Uterus (tissue), 2 donors: Measurements from ENCODE around the gene PLEKHH1.
A peak's percentile ranks its signal among the peaks of the same experiment; 100 is the strongest.

Source experiments
- CTCF ChIP-seq, 4 experiments: fragments of 200-600 bp in 2 of 4; fragments of 450-650 bp in 2 of 4; sonication (generic) in 2 of 4; IDR thresholded peaks; one replicate each; pipeline ENCODE4 v1.5.1; 2016 to 2019; ENCODE audit warnings: antibody characterized with exemption in 4 of 4, mild to moderate bottlenecking in 2 of 4, moderate library complexity in 1 of 4
- POLR2A ChIP-seq, 2 donors: fragments of 450-650 bp; IDR thresholded peaks; one replicate each; pipeline ENCODE4 v1.6.1; 2016; ENCODE audit warnings: antibody characterized with exemption in 2 of 2, mild to moderate bottlenecking in 1 of 2, moderate library complexity in 1 of 2

- peak; percentile 86 to 90 for TF ChIP-seq POLR2A (IDR thresholded peaks at IDR 0.05)
- peak; percentile 41 to 78 (median 60) for TF ChIP-seq CTCF (IDR thresholded peaks at IDR 0.05)
Measured at GRCh38 chr14:67599698-67600561, 66.8 kb downstream of the PLEKHH1 start, which contains the start of gene PIGH.
